Uterus (tissue), 4 donors: ENCODE results near the gene RAB9A. TPM values are rescaled to one million over a fixed set of nuclear protein-coding genes. Genes with fewer than 3 reads are reported as not detected.
"Not testable (repeated sequence)": the region's sequence is repeated elsewhere in the genome, so short reads cannot be mapped to it uniquely, and the experiment has no call there.

Experiments
- DNase-seq, 2 donors: peaks; one replicate each; pipeline ENCODE4 v3.0.0-alpha.2; 2019 to 2020
- H3K27ac ChIP-seq, 2 donors: fragments of 200-600 bp; sonication (generic); 1 replicate in 1 of 2; 2 replicates in 1 of 2; pipeline ENCODE4 v1.5.1; 2016 to 2018
- H3K27me3 ChIP-seq, 2 donors: fragments of 200-600 bp; sonication (generic); one replicate each; pipeline ENCODE4 v1.5.1; 2018 to 2019; ENCODE audit warnings: control low read depth in 1 of 2
- H3K36me3 ChIP-seq, 2 donors: fragments of 200-600 bp; sonication (generic); one replicate each; pipeline ENCODE4 v1.5.1; 2019; ENCODE audit warnings: control low read depth in 1 of 2
- H3K4me1 ChIP-seq, 2 donors: fragments of 200-600 bp; sonication (generic); one replicate each; pipeline ENCODE4 v1.5.1; 2018 to 2019; ENCODE audit warnings: control low read depth in 1 of 2
- H3K4me3 ChIP-seq, 2 donors: fragments of 200-600 bp; sonication (generic); 1 replicate in 1 of 2; 2 replicates in 1 of 2; pipeline ENCODE4 v1.5.1; 2018 to 2019; ENCODE audit warnings: mild to moderate bottlenecking in 1 of 2
- H3K9me3 ChIP-seq, 2 donors: fragments of 200-600 bp; sonication (generic); one replicate each; pipeline ENCODE4 v1.5.1; 2019; ENCODE audit warnings: control low read depth in 1 of 2
- POLR2A ChIP-seq, 2 donors: fragments of 450-650 bp; IDR thresholded peaks; one replicate each; pipeline ENCODE4 v1.6.1; 2016; ENCODE audit warnings: antibody characterized with exemption in 2 of 2, mild to moderate bottlenecking in 1 of 2, moderate library complexity in 1 of 2
- intact Hi-C: fragments of 100-400 bp; cut with DNase I; formaldehyde crosslinking; loops from one replicate; pipeline ENCODE4 v1.15.1; 2023; ENCODE audit warnings: low total_unique reads
- total RNA-seq, 4 donors: library from RNA; depleted of rRNA in 3 of 4; stranded (reverse); fragments of >200 nt in 3 of 4; gene quantifications; one replicate each; pipeline versions ENCODE4 v1.1.0 to v1.2.4, GENCODE V29; 2014 to 2023
- TF ChIP-seq, protein P1 (sequence below), 4 experiments: fragments of 200-600 bp in 2 of 4; fragments of 450-650 bp in 2 of 4; sonication (generic) in 2 of 4; IDR thresholded peaks; one replicate each; pipeline ENCODE4 v1.5.1; 2016 to 2019; ENCODE audit warnings: antibody characterized with exemption in 4 of 4, mild to moderate bottlenecking in 2 of 4, moderate library complexity in 1 of 4
- donor health status: DM: yes; HTN: yes; CAD: no.

Gene RAB9A, protein sequence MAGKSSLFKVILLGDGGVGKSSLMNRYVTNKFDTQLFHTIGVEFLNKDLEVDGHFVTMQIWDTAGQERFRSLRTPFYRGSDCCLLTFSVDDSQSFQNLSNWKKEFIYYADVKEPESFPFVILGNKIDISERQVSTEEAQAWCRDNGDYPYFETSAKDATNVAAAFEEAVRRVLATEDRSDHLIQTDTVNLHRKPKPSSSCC
- total RNA-seq = 10 to 100 TPM; 27.2 to 40.2 (median 28.2) TPM

DNA sequence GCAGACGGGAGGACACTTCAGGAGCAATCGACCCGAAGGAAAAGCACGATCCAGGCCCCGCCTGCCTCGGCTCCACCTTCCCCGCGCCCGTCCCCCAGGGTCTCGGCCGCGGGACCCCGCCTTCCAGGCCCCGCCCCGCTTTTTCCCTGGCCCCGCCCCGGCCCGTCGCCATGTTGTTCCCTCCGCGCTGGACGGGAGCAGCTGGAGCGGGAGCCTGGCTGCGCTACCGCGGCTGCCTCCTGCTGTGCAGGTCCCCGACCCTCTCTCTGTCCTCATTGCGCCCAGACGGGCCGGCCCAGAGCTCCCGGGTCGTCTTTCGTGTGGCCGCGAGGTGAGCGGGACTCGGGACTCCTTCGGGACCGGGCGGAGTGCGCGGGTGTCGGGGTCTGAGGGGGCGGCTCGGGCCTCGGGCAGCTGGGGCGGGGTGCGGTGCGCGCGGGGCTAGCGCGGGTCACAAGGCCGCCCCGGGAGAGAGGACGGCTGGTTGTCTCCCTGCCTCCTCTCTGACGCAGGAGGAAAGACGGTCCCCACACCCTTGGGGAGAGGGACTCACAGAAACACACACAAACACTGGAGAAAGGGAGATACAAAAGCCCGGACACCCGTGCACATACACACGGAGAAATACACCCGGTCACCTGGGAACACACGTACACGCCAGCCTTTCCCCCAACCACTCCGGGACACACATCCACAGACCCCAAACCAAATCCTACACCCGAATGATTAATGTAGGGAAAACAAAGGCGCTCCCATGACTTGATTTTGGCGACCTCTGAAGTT is at the start of gene RAB9A:
RAB9A (plus strand) TSS at position 171 of the 783 bp plus-strand sequence. CDS start 19,619 bp downstream, outside the sequence.
- intact Hi-C loops = loop anchor here (10.0 kb wide), 1 partner anchor 46 kb away; the partner anchor contains the start of genes OFD1 and TRAPPC2
- Histone ChIP-seq H3K27me3 (no peaks in the 10 kb centered on the region), H3K4me1 (no peaks in the 10 kb centered on the region), H3K27ac (peak within 1 kb of the TSS; percentile 89 to 96), H3K9me3 (no peaks in the 10 kb centered on the region), H3K36me3 (no peaks in the 10 kb centered on the region), H3K4me3 (peak within 1 kb of the TSS; percentile 46 to 89)
- peak; percentile 87 to 94 for DNase-seq
- peak; percentile 81 to 93 for TF ChIP-seq POLR2A (IDR thresholded peaks at IDR 0.05)
- TF ChIP-seq, protein P1, sequence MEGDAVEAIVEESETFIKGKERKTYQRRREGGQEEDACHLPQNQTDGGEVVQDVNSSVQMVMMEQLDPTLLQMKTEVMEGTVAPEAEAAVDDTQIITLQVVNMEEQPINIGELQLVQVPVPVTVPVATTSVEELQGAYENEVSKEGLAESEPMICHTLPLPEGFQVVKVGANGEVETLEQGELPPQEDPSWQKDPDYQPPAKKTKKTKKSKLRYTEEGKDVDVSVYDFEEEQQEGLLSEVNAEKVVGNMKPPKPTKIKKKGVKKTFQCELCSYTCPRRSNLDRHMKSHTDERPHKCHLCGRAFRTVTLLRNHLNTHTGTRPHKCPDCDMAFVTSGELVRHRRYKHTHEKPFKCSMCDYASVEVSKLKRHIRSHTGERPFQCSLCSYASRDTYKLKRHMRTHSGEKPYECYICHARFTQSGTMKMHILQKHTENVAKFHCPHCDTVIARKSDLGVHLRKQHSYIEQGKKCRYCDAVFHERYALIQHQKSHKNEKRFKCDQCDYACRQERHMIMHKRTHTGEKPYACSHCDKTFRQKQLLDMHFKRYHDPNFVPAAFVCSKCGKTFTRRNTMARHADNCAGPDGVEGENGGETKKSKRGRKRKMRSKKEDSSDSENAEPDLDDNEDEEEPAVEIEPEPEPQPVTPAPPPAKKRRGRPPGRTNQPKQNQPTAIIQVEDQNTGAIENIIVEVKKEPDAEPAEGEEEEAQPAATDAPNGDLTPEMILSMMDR (IDR thresholded peaks at IDR 0.05) = no peak

DNA sequence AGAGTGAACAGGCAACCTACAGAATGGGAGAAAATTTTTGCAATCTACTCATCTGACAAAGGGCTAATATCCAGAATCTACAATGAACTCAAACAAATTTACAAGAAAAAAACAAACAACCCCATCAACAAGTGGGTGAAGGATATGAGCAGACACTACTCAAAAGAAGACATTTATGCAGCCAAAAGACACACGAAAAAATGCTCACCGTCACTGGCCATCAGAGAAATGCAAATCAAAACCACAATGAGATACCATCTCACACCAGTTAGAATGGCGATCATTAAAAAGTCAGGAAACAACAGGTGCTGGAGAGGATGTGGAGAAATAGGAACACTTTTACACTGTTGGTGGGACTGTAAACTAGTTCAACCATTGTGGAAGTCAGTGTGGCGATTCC is 47.2 kb upstream of the RAB9A start:
- intact Hi-C loops, H3K4me1 ChIP-seq, H3K4me3 ChIP-seq, DNase-seq, H3K9me3 ChIP-seq, H3K27ac ChIP-seq, H3K36me3 ChIP-seq, H3K27me3 ChIP-seq: not testable (repeated sequence)

DNA sequence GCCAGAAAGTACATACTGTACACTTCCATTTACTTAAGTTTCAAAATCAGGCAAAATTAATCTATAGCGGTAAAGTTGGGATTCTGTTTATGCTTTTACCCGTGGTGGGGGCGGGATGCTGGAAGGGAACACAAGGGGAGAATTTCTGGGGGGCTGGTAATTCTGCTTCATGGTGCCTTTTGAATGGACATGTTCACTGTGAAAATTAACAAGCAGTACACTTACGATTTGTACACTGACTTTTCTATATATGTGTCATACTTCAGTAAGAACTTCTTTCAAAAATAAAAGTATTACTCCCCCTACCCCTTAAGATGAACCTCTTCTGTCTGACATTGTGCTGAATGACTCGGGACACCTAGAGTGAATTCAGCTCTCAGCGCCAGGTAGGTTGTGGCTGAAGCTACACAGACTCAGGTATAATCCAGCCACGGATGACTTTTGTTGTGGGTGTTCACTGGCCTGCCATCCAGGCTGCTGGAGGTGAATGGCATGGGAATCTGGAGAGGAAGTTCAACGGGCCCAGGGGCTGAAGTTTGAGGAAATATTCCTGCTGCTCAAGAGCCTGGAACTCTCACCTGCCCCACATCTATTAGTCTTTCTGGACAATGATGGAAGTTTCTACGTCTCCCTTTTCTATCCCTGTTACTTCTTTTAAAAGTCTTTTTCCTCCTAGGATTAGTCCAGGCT is 43.3 kb upstream of the RAB9A start:
- TF ChIP-seq POLR2A (IDR thresholded peaks at IDR 0.05) = no peak
- TF ChIP-seq, protein P1 (IDR thresholded peaks at IDR 0.05) = no peak
- intact Hi-C loops = no loop called here
- Histone ChIP-seq H3K4me3 (no peak overlapping the region), H3K4me1 (no peaks in the 10 kb centered on the region), H3K27me3 (no peaks in the 10 kb centered on the region), H3K36me3 (no peaks in the 10 kb centered on the region), H3K27ac (no peak overlapping the region), H3K9me3 (no peaks in the 10 kb centered on the region)
- no peak for DNase-seq

DNA sequence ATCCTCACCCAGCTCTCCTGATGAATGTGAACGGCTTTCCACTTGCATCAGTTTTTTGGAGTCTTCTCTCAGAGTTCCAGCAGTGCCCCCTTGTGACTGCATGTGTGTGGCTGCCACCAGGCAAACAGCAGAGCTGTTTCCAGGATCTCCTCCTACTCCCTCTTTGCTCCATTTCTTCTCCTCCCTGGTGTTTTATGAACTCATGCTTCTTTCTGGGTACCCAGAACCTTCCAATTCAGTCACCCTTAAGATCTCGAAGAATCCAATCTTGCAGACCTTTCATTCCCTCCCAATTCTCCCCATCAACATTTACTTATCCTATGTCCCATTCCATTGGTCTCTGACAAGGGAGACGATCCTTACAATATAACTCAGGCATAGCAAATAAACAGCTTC is 42.8 kb upstream of the RAB9A start:
- Histone ChIP-seq H3K4me1 (no peaks in the 10 kb centered on the region), H3K36me3 (no peaks in the 10 kb centered on the region), H3K27ac (no peak overlapping the region), H3K9me3 (no peaks in the 10 kb centered on the region), H3K27me3 (no peaks in the 10 kb centered on the region), H3K4me3 (no peak overlapping the region)
- DNase-seq = peak; percentile 55 to 62
- TF ChIP-seq POLR2A (IDR thresholded peaks at IDR 0.05) = no peak
- TF ChIP-seq, protein P1 (IDR thresholded peaks at IDR 0.05) = peak; percentile 39 to 58 (median 43)
- intact Hi-C loops = no loop called here

DNA sequence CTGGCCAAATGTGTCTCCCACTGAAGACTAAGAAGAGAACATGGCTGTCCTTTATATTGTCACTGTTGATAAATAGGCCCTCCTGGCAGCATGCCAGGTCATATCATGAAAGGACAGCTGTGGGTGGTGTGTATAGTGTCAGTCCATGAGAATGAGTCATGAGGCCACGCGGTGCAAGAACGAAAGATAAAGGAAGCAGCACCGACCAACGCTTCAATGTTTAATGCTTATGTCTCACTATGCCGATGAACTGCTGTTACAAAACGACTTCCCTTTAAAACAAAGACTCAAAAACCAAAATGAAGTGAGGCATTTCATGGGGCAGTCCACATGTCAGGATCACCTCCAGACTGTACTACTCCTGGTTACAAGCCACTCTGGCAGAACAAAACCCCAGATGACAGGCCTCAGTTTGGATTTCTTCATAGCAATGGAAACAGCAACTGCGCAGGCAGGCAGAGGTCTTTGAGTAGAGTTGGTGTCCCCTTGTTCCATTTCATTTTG is 41.2 kb upstream of the RAB9A start:
- H3K4me1 ChIP-seq = no peaks in the 10 kb centered on the region
- peak; percentile 67 to 76 for DNase-seq
- intact Hi-C loops = no loop called here
- no peaks in the 10 kb centered on the region for H3K36me3 ChIP-seq
- peak overlapping the region; percentile 28 for H3K27ac ChIP-seq
- H3K4me3 ChIP-seq = no peak overlapping the region
- TF ChIP-seq POLR2A (IDR thresholded peaks at IDR 0.05) = no peak
- TF ChIP-seq, protein P1 (IDR thresholded peaks at IDR 0.05) = no peak
- H3K9me3 ChIP-seq = no peaks in the 10 kb centered on the region
- H3K27me3 ChIP-seq = no peaks in the 10 kb centered on the region

DNA sequence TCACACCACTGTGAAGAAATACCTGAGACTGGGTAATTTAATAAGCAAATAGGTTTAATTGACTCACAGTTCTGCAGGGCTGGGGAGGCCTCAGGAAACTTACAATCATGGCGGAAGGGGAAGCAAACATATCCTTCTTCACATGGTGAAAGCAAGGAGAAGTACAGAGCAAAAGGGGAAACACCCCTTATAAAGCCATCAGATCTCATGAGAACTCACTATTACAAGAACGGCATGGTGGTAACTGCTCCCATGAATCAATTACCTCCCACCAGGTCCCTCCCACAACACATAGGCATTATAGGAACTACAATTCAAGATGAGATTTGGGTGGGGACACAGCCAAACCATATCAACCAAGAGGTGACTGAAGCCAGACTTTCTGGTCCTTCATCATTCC is 40.6 kb upstream of the RAB9A start:
- H3K27ac ChIP-seq = peak overlapping the region in 1 of 2 donors; percentile 28
- H3K36me3 ChIP-seq, intact Hi-C loops, H3K9me3 ChIP-seq, H3K27me3 ChIP-seq, DNase-seq, H3K4me3 ChIP-seq, H3K4me1 ChIP-seq: not testable (repeated sequence)
